Measurements from ENCODE around the gene PRR5.
"Not testable (repeated sequence)": the region's sequence is repeated elsewhere in the genome, so short reads cannot be mapped to it uniquely, and the experiment has no call there.

PRR5 gene

GRCh38 chr22:44677871-44678555, 24.0 kb upstream of the PRR5 start:
- H3K27ac ChIP-seq (ENCODE audit: low read length) = no peak overlapping the region
- H3K79me2 ChIP-seq (ENCODE audit: low read length) = no peaks in the 10 kb centered on the region
- H3K9ac ChIP-seq (ENCODE audit: low read length) = no peak overlapping the region

GRCh38 chr22:44678556-44679305, 23.3 kb upstream of the PRR5 start:
- no peaks in the 10 kb centered on the region for H3K79me2 ChIP-seq (ENCODE audit: low read length)
- H3K4me3 ChIP-seq (ENCODE audit: low read length) = no peak overlapping the region
- H3K4me1 ChIP-seq (ENCODE audit: low read length) = peaks cover 18% of the 10 kb centered on the region
- no peak overlapping the region for H3K27ac ChIP-seq (ENCODE audit: low read length)
- no peaks in the 10 kb centered on the region for H3K36me3 ChIP-seq (replicated peaks; ENCODE audit: low read depth, low read length)
- H2AFZ ChIP-seq (ENCODE audit: low read depth, low read length) = no peak overlapping the region
- H3K9me3 ChIP-seq (ENCODE audit: insufficient read depth, low read length) = no peaks in the 10 kb centered on the region
- H3K27me3 ChIP-seq (ENCODE audit: low read depth, low read length) = peaks cover 29% of the 10 kb centered on the region; the same call in 1 of the 2 replicates
- no peaks in the 10 kb centered on the region for H4K20me1 ChIP-seq (ENCODE audit: insufficient read depth, low read length)
- TF ChIP-seq EZH2phosphoT487 (IDR thresholded peaks at IDR 0.05; ENCODE audit: low read depth) = no peak
- TF ChIP-seq CTCF (IDR thresholded peaks at IDR 0.05; ENCODE audit: low read depth, low read length) = no peak
- no peak overlapping the region for H3K4me2 ChIP-seq (ENCODE audit: low read length)
- H3K9ac ChIP-seq (ENCODE audit: low read length) = no peak overlapping the region

More at GRCh38 chr22:44677871-44678555, 24.0 kb upstream of the PRR5 start:
- Histone ChIP-seq H4K20me1 (ENCODE audit: insufficient read depth, low read length) (no peaks in the 10 kb centered on the region), H3K36me3 (replicated peaks; ENCODE audit: low read depth, low read length) (no peaks in the 10 kb centered on the region), H3K4me3 (ENCODE audit: low read length) (no peak overlapping the region), H2AFZ (ENCODE audit: low read depth, low read length) (no peak overlapping the region), H3K27me3 (ENCODE audit: low read depth, low read length) (peaks cover 32% of the 10 kb centered on the region; the same call in 1 of the 2 replicates), H3K4me1 (ENCODE audit: low read length) (peaks cover 11% of the 10 kb centered on the region), H3K9me3 (ENCODE audit: insufficient read depth, low read length) (no peaks in the 10 kb centered on the region), H3K4me2 (ENCODE audit: low read length) (no peak overlapping the region)
- TF ChIP-seq CTCF (IDR thresholded peaks at IDR 0.05; ENCODE audit: low read depth, low read length) = no peak

GRCh38 chr22:44679306-44679647, 22.7 kb upstream of the PRR5 start:
- not testable (repeated sequence) for H3K9ac ChIP-seq (ENCODE audit: low read length); H3K27ac ChIP-seq (ENCODE audit: low read length); H3K79me2 ChIP-seq (ENCODE audit: low read length); H2AFZ ChIP-seq (ENCODE audit: low read depth, low read length); H3K4me2 ChIP-seq (ENCODE audit: low read length); H3K4me3 ChIP-seq (ENCODE audit: low read length); H4K20me1 ChIP-seq (ENCODE audit: insufficient read depth, low read length); H3K36me3 ChIP-seq (replicated peaks; ENCODE audit: low read depth, low read length); H3K9me3 ChIP-seq (ENCODE audit: insufficient read depth, low read length)
- Histone ChIP-seq H3K4me1 (ENCODE audit: low read length) (peaks cover 23% of the 10 kb centered on the region), H3K27me3 (ENCODE audit: low read depth, low read length) (peaks cover 29% of the 10 kb centered on the region; the same call in 1 of the 2 replicates)

- Histone ChIP-seq H3K4me2 (ENCODE audit: low read length) (no peak overlapping the region), H3K27ac (ENCODE audit: low read length) (no peak overlapping the region), H3K36me3 (replicated peaks; ENCODE audit: low read depth, low read length) (no peaks in the 10 kb centered on the region), H3K9ac (ENCODE audit: low read length) (no peak overlapping the region), H3K79me2 (ENCODE audit: low read length) (no peaks in the 10 kb centered on the region), H4K20me1 (ENCODE audit: insufficient read depth, low read length) (no peaks in the 10 kb centered on the region), H3K27me3 (ENCODE audit: low read depth, low read length) (peaks cover 29% of the 10 kb centered on the region; the same call in 1 of the 2 replicates), H3K4me1 (ENCODE audit: low read length) (peaks cover 30% of the 10 kb centered on the region), H3K4me3 (ENCODE audit: low read length) (no peak overlapping the region), H3K9me3 (ENCODE audit: insufficient read depth, low read length) (no peaks in the 10 kb centered on the region), H2AFZ (ENCODE audit: low read depth, low read length) (no peak overlapping the region)
- TF ChIP-seq CTCF (IDR thresholded peaks at IDR 0.05; ENCODE audit: low read depth, low read length) (no peak), EZH2phosphoT487 (IDR thresholded peaks at IDR 0.05; ENCODE audit: low read depth) (no peak)
These were observed 21.9 kb upstream of the PRR5 start for GRCh38 chr22:44680058-44680457.

All from OCI-LY3 (cell line).